Smooth muscle cell (in vitro differentiated cells): ENCODE measurements around the gene CSGALNACT2. TPM values are rescaled to one million over a fixed set of nuclear protein-coding genes. Genes with fewer than 3 reads are reported as not detected.

Experiments used
- DNase-seq: peaks from one replicate; lab custom pipeline; 2025; ENCODE audit not compliant: unreplicated experiment; lab: John Stamatoyannopoulos, UW
- H2AFZ ChIP-seq: fragments of 200-600 bp; sonication (generic); 2 replicates; pipeline ENCODE4 v1.6.0; 2016; ENCODE audit warnings: antibody characterized with exemption, low read depth, mild to moderate bottlenecking
- H3F3A ChIP-seq: fragments of 200-600 bp; sonication (generic); 2 replicates; pipeline ENCODE4 v1.6.0; 2017; ENCODE audit warnings: antibody characterized with exemption, low read depth
- H3K27ac ChIP-seq: fragments of 200-600 bp; sonication (generic); 2 replicates; pipeline ENCODE4 v1.5.1; 2016; ENCODE audit warnings: low read depth, mild to moderate bottlenecking
- H3K27me3 ChIP-seq: fragments of 200-600 bp; sonication (generic); 2 replicates; pipeline ENCODE4 v1.6.1; 2016; ENCODE audit warnings: low read depth, mild to moderate bottlenecking
- H3K36me3 ChIP-seq: fragments of 200-600 bp; sonication (generic); 2 replicates; pipeline ENCODE4 v1.5.1; 2016; ENCODE audit warnings: low read depth
- H3K4me1 ChIP-seq: fragments of 200-600 bp; sonication (generic); 2 replicates; pipeline ENCODE4 v1.5.1; 2016; ENCODE audit warnings: low read depth
- H3K4me2 ChIP-seq: fragments of 200-600 bp; sonication (generic); 2 replicates; pipeline ENCODE4 v1.6.0; 2016; ENCODE audit warnings: mild to moderate bottlenecking
- H3K4me3 ChIP-seq: fragments of 200-600 bp; sonication (generic); 2 replicates; pipeline ENCODE4 v1.5.1; 2016; ENCODE audit warnings: mild to moderate bottlenecking
- H3K79me2 ChIP-seq: fragments of 200-600 bp; sonication (generic); 2 replicates; pipeline ENCODE4 v1.6.0; 2016; ENCODE audit warnings: low read depth, mild to moderate bottlenecking
- H3K9ac ChIP-seq: fragments of 200-600 bp; sonication (generic); 2 replicates; pipeline ENCODE4 v1.6.0; 2016; ENCODE audit warnings: low read depth
- H3K9me3 ChIP-seq: fragments of 200-600 bp; sonication (generic); replicated peaks from 2 replicates; pipeline ENCODE4 v1.5.1; 2016; ENCODE audit warnings: low read depth
- H4K20me1 ChIP-seq: fragments of 200-600 bp; sonication (generic); 2 replicates; pipeline ENCODE4 v1.6.0; 2016; ENCODE audit warnings: low read depth
- WGBS: methylation state at CpG from one replicate; pipeline ENCODE4 v1.1.7; 2016; ENCODE audit warnings: low lambda C conversion rate; 5-methylcytosine and 5-hydroxymethylcytosine counted together
- polyA plus RNA-seq: library from polyadenylated mRNA; unstranded; fragments of >200 nt; fragmentation: Nextera tagmentation; extraction: Ambion mirVana; gene quantifications from 2 replicates; pipeline ENCODE4 v1.2.1, GENCODE V29; 2016
- total RNA-seq: library from RNA; depleted of rRNA; stranded (reverse); fragments of >200 nt; gene quantifications from 2 replicates; pipeline ENCODE4 v1.2.3, GENCODE V29; 2014
- TF ChIP-seq, protein P1 (sequence below): fragments of 200-600 bp; sonication (generic); IDR thresholded peaks from 2 replicates; pipeline ENCODE4 v1.5.1; 2017; ENCODE audit warnings: borderline replicate concordance, mild to moderate bottlenecking, antibody characterized with exemption; ENCODE audit not compliant: insufficient read depth, poor library complexity, severe bottlenecking

Gene CSGALNACT2
- total and polyA plus RNA-seq, 2 experiments from 2014 or later, result 35.6 to 40.4 TPM

DNA sequence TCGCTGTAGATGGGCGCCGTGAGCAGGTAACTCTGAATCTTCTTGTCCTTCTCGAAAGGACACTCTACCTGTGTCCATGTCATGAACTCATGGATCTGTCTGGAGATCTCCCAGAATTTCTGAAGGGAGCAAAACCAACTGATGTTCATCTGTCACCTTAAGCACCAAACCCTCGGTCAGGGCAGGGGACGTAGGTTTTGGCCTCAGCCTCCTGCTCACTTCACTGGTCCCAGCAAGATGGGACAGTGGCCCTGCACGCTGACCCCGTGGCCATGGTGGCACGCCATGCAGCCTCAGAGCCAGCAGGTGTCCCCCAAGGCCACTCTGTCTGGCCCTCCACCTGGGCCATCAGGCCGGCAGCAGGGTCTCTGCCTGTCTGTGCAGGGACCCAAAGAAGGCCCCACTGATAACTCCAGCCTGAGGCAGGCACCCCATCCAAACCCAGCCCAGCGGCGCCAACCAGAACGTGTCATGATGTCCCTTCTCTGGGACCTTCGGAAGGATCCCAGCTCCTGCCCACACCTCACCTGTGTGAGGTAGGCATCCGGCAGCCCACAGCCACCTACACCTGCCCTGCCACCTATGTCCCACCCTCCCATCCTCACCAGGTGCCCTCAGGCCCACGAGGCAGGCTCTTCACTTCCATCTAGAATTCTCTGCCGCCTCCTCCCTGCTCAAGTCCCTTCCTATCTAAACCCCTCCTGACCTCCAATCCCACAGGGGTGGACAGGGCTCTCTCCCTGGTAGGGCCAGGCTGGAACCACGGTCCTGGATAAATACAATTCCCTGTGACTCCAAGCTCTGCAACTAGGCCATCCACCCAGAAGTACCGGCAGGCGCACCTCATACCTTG lies 59.0 kb downstream of the CSGALNACT2 start:
- no peaks in the 10 kb centered on the region for H3K36me3 ChIP-seq
- no peak overlapping the region for H3K27ac ChIP-seq
- H3K9me3 ChIP-seq, result no peaks in the 10 kb centered on the region
- H4K20me1 ChIP-seq, result peaks cover 15% of the 10 kb centered on the region
- 96% methylated on average over 20 of the region's 20 CpGs for WGBS
- no peak overlapping the region for H3K4me2 ChIP-seq
- H3F3A ChIP-seq, result no peaks in the 10 kb centered on the region
- no peak for DNase-seq
- TF ChIP-seq, protein P1, sequence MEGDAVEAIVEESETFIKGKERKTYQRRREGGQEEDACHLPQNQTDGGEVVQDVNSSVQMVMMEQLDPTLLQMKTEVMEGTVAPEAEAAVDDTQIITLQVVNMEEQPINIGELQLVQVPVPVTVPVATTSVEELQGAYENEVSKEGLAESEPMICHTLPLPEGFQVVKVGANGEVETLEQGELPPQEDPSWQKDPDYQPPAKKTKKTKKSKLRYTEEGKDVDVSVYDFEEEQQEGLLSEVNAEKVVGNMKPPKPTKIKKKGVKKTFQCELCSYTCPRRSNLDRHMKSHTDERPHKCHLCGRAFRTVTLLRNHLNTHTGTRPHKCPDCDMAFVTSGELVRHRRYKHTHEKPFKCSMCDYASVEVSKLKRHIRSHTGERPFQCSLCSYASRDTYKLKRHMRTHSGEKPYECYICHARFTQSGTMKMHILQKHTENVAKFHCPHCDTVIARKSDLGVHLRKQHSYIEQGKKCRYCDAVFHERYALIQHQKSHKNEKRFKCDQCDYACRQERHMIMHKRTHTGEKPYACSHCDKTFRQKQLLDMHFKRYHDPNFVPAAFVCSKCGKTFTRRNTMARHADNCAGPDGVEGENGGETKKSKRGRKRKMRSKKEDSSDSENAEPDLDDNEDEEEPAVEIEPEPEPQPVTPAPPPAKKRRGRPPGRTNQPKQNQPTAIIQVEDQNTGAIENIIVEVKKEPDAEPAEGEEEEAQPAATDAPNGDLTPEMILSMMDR, result no peak
- no peaks in the 10 kb centered on the region for H3K27me3 ChIP-seq
- peaks cover 3% of the 10 kb centered on the region for H3K4me1 ChIP-seq
- H3K4me3 ChIP-seq, result no peak overlapping the region
- no peaks in the 10 kb centered on the region for H3K79me2 ChIP-seq
- no peak overlapping the region for H3K9ac ChIP-seq
- H2AFZ ChIP-seq, result no peak overlapping the region

DNA sequence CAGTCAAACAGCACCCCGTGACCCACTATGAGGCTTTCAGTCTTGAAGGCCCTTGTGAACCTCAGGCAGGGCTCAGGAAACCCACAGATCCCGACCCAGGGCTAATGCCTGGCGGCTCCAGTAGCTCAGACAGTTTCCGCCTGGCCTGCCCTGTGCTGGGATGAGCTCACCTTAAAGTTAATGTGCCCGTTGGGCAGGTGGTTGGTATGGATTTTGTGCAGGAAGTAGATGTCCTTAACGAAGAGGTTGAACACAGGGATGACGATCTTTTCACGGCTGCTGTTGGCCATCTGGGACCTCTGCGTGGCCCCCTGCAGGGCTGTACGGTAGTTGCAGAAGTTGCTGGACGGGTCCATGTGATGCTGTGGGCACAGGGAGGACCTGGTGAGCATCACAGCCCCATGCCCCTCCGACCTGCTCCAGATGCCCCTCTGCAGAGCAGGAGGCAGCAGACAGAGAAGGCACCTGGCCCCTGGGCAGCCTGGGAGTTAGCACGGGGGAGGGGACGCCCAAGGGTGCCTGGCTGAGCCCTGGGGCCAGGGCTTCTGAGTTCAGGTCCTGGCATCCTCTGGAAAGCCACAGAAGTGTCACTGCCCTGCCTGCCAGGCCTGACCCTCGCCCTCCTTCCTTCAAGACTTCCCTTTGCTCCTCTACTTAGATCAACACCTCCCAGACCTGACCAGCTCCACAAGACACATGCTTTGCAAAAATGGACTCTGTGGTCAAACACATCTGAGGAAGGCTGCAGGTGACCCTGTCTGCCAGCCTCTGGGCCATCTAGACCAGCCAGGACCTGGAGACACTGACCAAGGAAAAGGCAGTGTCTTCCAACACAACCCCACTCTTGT lies 59.8 kb downstream of the CSGALNACT2 start:
- 82% methylated on average over 15 of the region's 15 CpGs for WGBS
- no peak for DNase-seq
- Histone ChIP-seq H3K9me3 (no peaks in the 10 kb centered on the region), H3K36me3 (no peaks in the 10 kb centered on the region), H3K9ac (no peak overlapping the region), H4K20me1 (peaks cover 7% of the 10 kb centered on the region), H3K4me3 (no peak overlapping the region), H3K79me2 (no peaks in the 10 kb centered on the region), H2AFZ (no peak overlapping the region), H3K27me3 (no peaks in the 10 kb centered on the region), H3K27ac (no peak overlapping the region), H3K4me2 (no peak overlapping the region), H3F3A (no peaks in the 10 kb centered on the region), H3K4me1 (peaks cover 3% of the 10 kb centered on the region)
- TF ChIP-seq, protein P1, result peak; percentile 42

DNA sequence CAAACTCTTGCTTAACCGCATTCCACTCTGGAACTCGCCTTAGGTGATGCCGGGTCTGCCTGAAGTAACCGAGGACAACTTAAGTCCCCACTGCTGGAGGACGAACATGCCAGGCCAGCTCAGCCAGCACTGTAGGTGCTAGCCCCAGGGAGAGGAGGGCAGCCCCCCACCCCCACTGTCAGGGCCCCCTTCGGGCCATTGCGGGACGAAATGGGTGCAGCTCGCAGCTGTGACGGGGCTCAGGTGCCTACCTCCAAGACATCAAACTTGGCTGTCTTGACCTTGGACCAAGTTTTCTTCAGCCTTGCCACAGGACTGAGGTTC lies 60.4 kb downstream of the CSGALNACT2 start:
- H4K20me1 ChIP-seq, result peaks cover under 1% of the 10 kb centered on the region
- H3K27ac ChIP-seq, result no peak overlapping the region
- H3K27me3 ChIP-seq, result no peaks in the 10 kb centered on the region
- H2AFZ ChIP-seq, result no peak overlapping the region
- DNase-seq, result no peak
- TF ChIP-seq, protein P1, result no peak
- H3K36me3 ChIP-seq, result no peaks in the 10 kb centered on the region
- no peak overlapping the region for H3K4me3 ChIP-seq
- no peak overlapping the region for H3K4me2 ChIP-seq
- 93% methylated on average over 10 of the region's 10 CpGs for WGBS
- H3K9ac ChIP-seq, result no peak overlapping the region
- H3F3A ChIP-seq, result no peaks in the 10 kb centered on the region
- peaks cover 3% of the 10 kb centered on the region for H3K4me1 ChIP-seq
- H3K9me3 ChIP-seq, result no peaks in the 10 kb centered on the region
- H3K79me2 ChIP-seq, result no peaks in the 10 kb centered on the region
